Astrocyte (in vitro differentiated cells and primary cell): ENCODE results near the gene ARMC9. TPM values are rescaled to one million over a fixed set of nuclear protein-coding genes. Genes with fewer than 3 reads are reported as not detected.

ENCODE experiments used
- DNase-seq: peaks from one replicate; pipeline ENCODE4 v3.0.0-alpha.2; 2010; ENCODE audit warnings: low read depth
- FAIRE-seq: peaks from 2 replicates; lab custom pipeline; 2011; peaks lifted over from hg19 to GRCh38; lab: Jason Lieb, UNC
- H2AFZ ChIP-seq: 2 replicates; pipeline ENCODE4 v1.6.0; 2012; ENCODE audit warnings: low read depth, low read length, inconsistent platforms
- H3K27ac ChIP-seq: 2 replicates; pipeline ENCODE4 v1.5.1; 2011; ENCODE audit warnings: low read depth, low read length, inconsistent platforms
- H3K27me3 ChIP-seq: 2 replicates; pipeline ENCODE4 v1.6.0; 2011; ENCODE audit warnings: low read length, inconsistent platforms; ENCODE audit not compliant: insufficient read depth
- H3K36me3 ChIP-seq: 2 replicates; pipeline ENCODE4 v1.5.1; 2011; ENCODE audit warnings: low read length, inconsistent platforms; ENCODE audit not compliant: insufficient read depth
- H3K4me1 ChIP-seq: 2 replicates; pipeline ENCODE4 v1.5.1; 2011; ENCODE audit warnings: low read length, inconsistent platforms; ENCODE audit not compliant: insufficient read depth
- H3K4me2 ChIP-seq: 2 replicates; pipeline ENCODE4 v1.6.0; 2012; ENCODE audit warnings: low read length, inconsistent platforms
- H3K4me3 ChIP-seq: 2 replicates; pipeline ENCODE4 v1.5.1; 2011; ENCODE audit warnings: low read depth, mild to moderate bottlenecking, low read length, inconsistent platforms; ENCODE audit not compliant: insufficient read depth
- H3K79me2 ChIP-seq: 2 replicates; pipeline ENCODE4 v1.6.0; 2012; ENCODE audit warnings: mild to moderate bottlenecking, low read length, inconsistent platforms; ENCODE audit not compliant: insufficient read depth
- H3K9ac ChIP-seq: 2 replicates; pipeline ENCODE4 v1.6.0; 2012; ENCODE audit warnings: mild to moderate bottlenecking, low read length, inconsistent platforms
- H3K9me3 ChIP-seq: 2 replicates; pipeline ENCODE4 v1.5.1; 2012; ENCODE audit warnings: low read depth, mild to moderate bottlenecking, low read length, inconsistent platforms; ENCODE audit not compliant: insufficient read depth
- H4K20me1 ChIP-seq: 2 replicates; pipeline ENCODE4 v1.6.0; 2012; ENCODE audit warnings: low read length, inconsistent platforms; ENCODE audit not compliant: insufficient read depth
- H3K27ac Mint-ChIP-seq: one replicate; pipeline ENCODE4 v1.8.0; 2021; ENCODE audit warnings: mild to moderate bottlenecking, mixed read lengths; ENCODE audit not compliant: unreplicated experiment
- H3K27me3 Mint-ChIP-seq: one replicate; pipeline ENCODE4 v1.8.0; 2021; ENCODE audit warnings: low read depth, mixed read lengths; ENCODE audit not compliant: unreplicated experiment
- H3K36me3 Mint-ChIP-seq: one replicate; pipeline ENCODE4 v1.8.0; 2021; ENCODE audit warnings: low read depth, mixed read lengths; ENCODE audit not compliant: unreplicated experiment
- H3K4me1 Mint-ChIP-seq: one replicate; pipeline ENCODE4 v1.8.0; 2021; ENCODE audit warnings: low read depth, mixed read lengths; ENCODE audit not compliant: unreplicated experiment
- H3K4me3 Mint-ChIP-seq: one replicate; pipeline ENCODE4 v1.8.0; 2021; ENCODE audit warnings: mild to moderate bottlenecking, moderate library complexity, mixed read lengths; ENCODE audit not compliant: unreplicated experiment
- H3K9me3 Mint-ChIP-seq: one replicate; pipeline ENCODE4 v1.8.0; 2021; ENCODE audit warnings: mild to moderate bottlenecking, mixed read lengths; ENCODE audit not compliant: unreplicated experiment
- EZH2 ChIP-seq: IDR thresholded peaks from 2 replicates; pipeline ENCODE4 v1.6.1; 2012; ENCODE audit warnings: mild to moderate bottlenecking, low read length, inconsistent platforms; ENCODE audit not compliant: insufficient read depth
- total RNA-seq: library from RNA; stranded (reverse); gene quantifications from 2 replicates; pipeline ENCODE4 v1.2.1, GENCODE V29; 2021
- TF ChIP-seq, protein P1 (sequence below): IDR thresholded peaks from 2 replicates; pipeline ENCODE4 v1.5.1; 2011; ENCODE audit warnings: low read depth, mild to moderate bottlenecking, inconsistent platforms, low read length, moderate library complexity; ENCODE audit not compliant: insufficient read depth

The ARMC9 gene
- total RNA-seq, 1 donor from 2014 or later = 52.4 TPM

DNA sequence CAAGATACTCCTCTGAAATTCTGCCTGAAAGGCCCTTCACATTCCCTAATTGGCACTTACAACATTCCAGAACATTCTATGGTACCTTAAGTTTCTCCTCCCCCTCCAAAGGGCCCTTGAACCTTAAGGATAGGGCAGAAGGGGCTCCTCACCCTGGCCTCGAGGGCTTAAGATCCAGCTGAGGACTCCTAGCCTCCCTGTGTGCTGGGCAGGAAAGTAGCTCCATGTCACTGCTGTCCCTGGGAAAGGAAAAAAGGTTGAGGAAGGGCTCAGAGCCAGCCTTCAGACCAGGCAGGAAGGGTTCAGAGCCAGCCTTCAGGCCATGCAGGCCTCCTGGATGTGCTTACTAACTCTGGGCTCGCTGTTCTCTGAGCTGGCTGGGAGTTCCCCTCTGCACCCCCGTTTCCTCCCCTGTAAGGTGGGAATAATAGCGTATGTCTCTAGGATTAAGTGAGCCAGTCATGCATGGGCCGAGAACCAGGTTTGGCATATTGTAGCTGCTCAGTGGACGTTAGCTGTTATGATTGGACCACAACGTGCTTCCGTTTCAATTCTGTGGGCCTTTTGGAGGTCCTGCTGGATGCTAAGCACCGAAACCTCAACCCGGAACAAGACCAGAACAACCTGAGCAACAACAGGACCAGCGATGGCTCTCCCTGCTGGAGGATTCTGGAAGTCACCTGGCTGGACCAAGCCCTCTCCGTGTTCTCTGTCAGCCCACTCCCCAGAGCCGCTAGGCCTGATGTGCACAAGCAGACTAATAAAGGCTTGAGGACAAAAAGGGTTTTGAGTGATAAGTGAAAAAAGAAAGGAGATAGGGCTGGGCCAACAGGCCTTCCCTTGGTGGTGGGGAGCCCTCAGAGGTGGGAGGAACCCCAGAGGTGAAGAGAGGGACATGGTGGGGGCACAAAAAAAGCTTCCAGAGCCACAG lies 196.0 kb downstream of the ARMC9 start:
- Histone ChIP-seq H4K20me1 (no peaks in the 10 kb centered on the region), H3K4me3 (no peak overlapping the region), H3K27me3 (peaks cover 11% of the 10 kb centered on the region), H3K79me2 (no peaks in the 10 kb centered on the region), H2AFZ (no peak overlapping the region), H3K36me3 (no peaks in the 10 kb centered on the region), H3K4me2 (no peak overlapping the region), H3K4me1 (no peaks in the 10 kb centered on the region), H3K9me3 (no peaks in the 10 kb centered on the region), H3K27ac (no peak overlapping the region), H3K9ac (no peak overlapping the region)
- DNase-seq (no peak), FAIRE-seq (no peak)
- TF ChIP-seq, protein P1, sequence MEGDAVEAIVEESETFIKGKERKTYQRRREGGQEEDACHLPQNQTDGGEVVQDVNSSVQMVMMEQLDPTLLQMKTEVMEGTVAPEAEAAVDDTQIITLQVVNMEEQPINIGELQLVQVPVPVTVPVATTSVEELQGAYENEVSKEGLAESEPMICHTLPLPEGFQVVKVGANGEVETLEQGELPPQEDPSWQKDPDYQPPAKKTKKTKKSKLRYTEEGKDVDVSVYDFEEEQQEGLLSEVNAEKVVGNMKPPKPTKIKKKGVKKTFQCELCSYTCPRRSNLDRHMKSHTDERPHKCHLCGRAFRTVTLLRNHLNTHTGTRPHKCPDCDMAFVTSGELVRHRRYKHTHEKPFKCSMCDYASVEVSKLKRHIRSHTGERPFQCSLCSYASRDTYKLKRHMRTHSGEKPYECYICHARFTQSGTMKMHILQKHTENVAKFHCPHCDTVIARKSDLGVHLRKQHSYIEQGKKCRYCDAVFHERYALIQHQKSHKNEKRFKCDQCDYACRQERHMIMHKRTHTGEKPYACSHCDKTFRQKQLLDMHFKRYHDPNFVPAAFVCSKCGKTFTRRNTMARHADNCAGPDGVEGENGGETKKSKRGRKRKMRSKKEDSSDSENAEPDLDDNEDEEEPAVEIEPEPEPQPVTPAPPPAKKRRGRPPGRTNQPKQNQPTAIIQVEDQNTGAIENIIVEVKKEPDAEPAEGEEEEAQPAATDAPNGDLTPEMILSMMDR = no peak
- no peak for TF ChIP-seq EZH2
- H3K9me3 Mint-ChIP-seq = no peaks in the 10 kb centered on the region
- no peak overlapping the region for H3K4me3 Mint-ChIP-seq
- no peaks in the 10 kb centered on the region for H3K4me1 Mint-ChIP-seq
- H3K36me3 Mint-ChIP-seq = no peaks in the 10 kb centered on the region
- peaks cover 51% of the 10 kb centered on the region for H3K27me3 Mint-ChIP-seq
- H3K27ac Mint-ChIP-seq = no peak overlapping the region

GRCh38 chr2:231395188-231396057 lies 197.0 kb downstream of the ARMC9 start, which contains the start of gene B3GNT7:
Gene B3GNT7, plus strand, starts transcription at chr2:231395710. Its CDS starts 94 bp downstream, at chr2:231395804.
- TF ChIP-seq EZH2 = peak; percentile 51
- TF ChIP-seq, protein P1 = no peak
- peak within 1 kb of the TSS; percentile 66 for H3K4me2 ChIP-seq
- H3K36me3 Mint-ChIP-seq = no peaks in the 10 kb centered on the region
- H3K27ac ChIP-seq = no peak within 1 kb of the TSS
- no peaks in the 10 kb centered on the region for H3K79me2 ChIP-seq
- no peaks in the 10 kb centered on the region for H4K20me1 ChIP-seq
- no peak within 1 kb of the TSS for H3K27ac Mint-ChIP-seq
- FAIRE-seq (no peak), DNase-seq (no peak)
- no peaks in the 10 kb centered on the region for H3K9me3 ChIP-seq
- no peak within 1 kb of the TSS for H3K9ac ChIP-seq
- H3K9me3 Mint-ChIP-seq = no peaks in the 10 kb centered on the region
- H3K36me3 ChIP-seq = no peaks in the 10 kb centered on the region
- H2AFZ ChIP-seq = no peak within 1 kb of the TSS
- H3K4me3 ChIP-seq = no peak within 1 kb of the TSS
- H3K4me1 Mint-ChIP-seq = peaks cover 5% of the 10 kb centered on the region
- peaks cover 47% of the 10 kb centered on the region for H3K27me3 Mint-ChIP-seq
- peaks cover 5% of the 10 kb centered on the region for H3K4me1 ChIP-seq
- peak within 1 kb of the TSS; percentile 60 for H3K4me3 Mint-ChIP-seq
- H3K27me3 ChIP-seq = peaks cover 11% of the 10 kb centered on the region
